Naive thymus-derived CD8-positive, alpha-beta T cell (primary cell): ENCODE results near the gene DCBLD1. TPM values are rescaled to one million over a fixed set of nuclear protein-coding genes. Genes with fewer than 3 reads are reported as not detected.
A peak's percentile ranks its signal among the peaks of the same experiment; 100 is the strongest.
"Not testable (repeated sequence)": the region's sequence is repeated elsewhere in the genome, so short reads cannot be mapped to it uniquely, and the experiment has no call there.

ENCODE experiments used
- ATAC-seq, 2 donors: fragments of 150-1000 bp; cut with Tn5 transposase in 1 of 2; sonication (Bioruptor Pico), chemical (Tn5 transposase) in 1 of 2; 1 replicate in 1 of 2; 2 replicates in 1 of 2; pipeline ENCODE4 v1.10.0; 2021; ENCODE audit warnings: mild to moderate bottlenecking in 2 of 2, moderate library complexity in 2 of 2
- POLR2A ChIA-PET: fragments of 350-600 bp; sonication (Branson Sonifier 250); formaldehyde crosslinking; loops from one replicate; lab custom pipeline; 2021; ENCODE audit warnings: antibody characterized with exemption; lab: Charles Lee
- DNase-seq, 10 donors: peaks; one replicate each; pipeline versions ENCODE4 v3.0.0 to v3.0.0-alpha.2; 2020 to 2022
- H3K27ac Mint-ChIP-seq, 10 donors: one replicate each; pipeline ENCODE4 v1.8.0; 2020 to 2022; ENCODE audit warnings: mild to moderate bottlenecking in 10 of 10, mixed read lengths in 10 of 10, moderate library complexity in 4 of 10, inconsistent platforms in 1 of 10
- H3K27me3 Mint-ChIP-seq, 5 donors: one replicate each; pipeline ENCODE4 v1.8.0; 2021 to 2022; ENCODE audit warnings: mixed read lengths in 5 of 5
- H3K36me3 Mint-ChIP-seq, 3 donors: one replicate each; pipeline ENCODE4 v1.8.0; 2020 to 2022; ENCODE audit warnings: mixed read lengths in 3 of 3, mild to moderate bottlenecking in 2 of 3, inconsistent platforms in 1 of 3
- H3K4me1 Mint-ChIP-seq, 4 donors: one replicate each; pipeline ENCODE4 v1.8.0; 2021 to 2022; ENCODE audit warnings: mixed read lengths in 4 of 4
- H3K4me3 Mint-ChIP-seq, 10 donors: one replicate each; pipeline ENCODE4 v1.8.0; 2020 to 2022; ENCODE audit warnings: mild to moderate bottlenecking in 10 of 10, mixed read lengths in 10 of 10, moderate library complexity in 6 of 10, inconsistent platforms in 1 of 10
- H3K9me3 Mint-ChIP-seq, 9 donors: one replicate each; pipeline ENCODE4 v1.8.0; 2020 to 2022; ENCODE audit warnings: mixed read lengths in 9 of 9, mild to moderate bottlenecking in 3 of 9, inconsistent platforms in 1 of 9, moderate library complexity in 1 of 9
- polyA plus RNA-seq, 3 donors: library from polyadenylated mRNA; unstranded; fragments of 300-500 nt; fragmentation: Illumina TruSeq; gene quantifications; one replicate each; pipeline ENCODE4 v1.2.3, GENCODE V29; 2021
- total RNA-seq, 8 experiments: library from RNA in 2 of 8; stranded (reverse) in 2 of 8; gene quantifications; one replicate each; pipeline ENCODE4 v1.2.3 and lab custom pipeline; 2021 to 2026

DCBLD1 gene
- total RNA-seq (1 to 10 TPM; 8.0 to 8.3 TPM), polyA plus RNA-seq (1 to 10 TPM; 2.9 to 3.6 (median 3.0) TPM), total RNA-seq (lab: John Stamatoyannopoulos, UW) (2.3 to 26.2 (median 6.5) reads per million in 6 experiments)

GRCh38 chr6:117482240-117483003 lies at the start of gene DCBLD1:
TSS of gene DCBLD1 (plus strand) at chr6:117482674. CDS start at chr6:117482782, 108 bp downstream.
- Mint-ChIP-seq H3K27ac (peak within 1 kb of the TSS; percentile 18 to 84 (median 60)), H3K36me3 (peaks cover 0 to 3% (median 0%) of the 10 kb centered on the region in 3 donors), H3K4me3 (peak within 1 kb of the TSS; percentile 78 to 94 (median 90)), H3K4me1 (peaks cover 9 to 20% (median 17%) of the 10 kb centered on the region in 4 donors), H3K27me3 (peaks cover 14 to 36% (median 25%) of the 10 kb centered on the region in 5 donors), H3K9me3 (no peaks in the 10 kb centered on the region)
- peak; percentile 17 to 66 (median 43) for DNase-seq
- peak; percentile 60 to 78 for ATAC-seq
- POLR2A ChIA-PET, result interaction anchor here (1.9 to 5.7 kb wide), 2 partner anchors 67 to 120 kb away, joined by 5 to 45 read pairs; partner anchors contain the start of gene GOPC

- no peaks in the 10 kb centered on the region for H3K4me1 Mint-ChIP-seq
- H3K4me3 Mint-ChIP-seq, result no peak overlapping the region
- no peak overlapping the region for H3K27ac Mint-ChIP-seq
- no peak for DNase-seq
- peaks cover 22 to 51% (median 39%) of the 10 kb centered on the region in 5 donors for H3K27me3 Mint-ChIP-seq
- H3K36me3 Mint-ChIP-seq, result peaks cover 0 to 2% (median 0%) of the 10 kb centered on the region in 3 donors
- peaks cover 0 to 10% (median 0%) of the 10 kb centered on the region in 9 donors for H3K9me3 Mint-ChIP-seq
- no peak for ATAC-seq
- POLR2A ChIA-PET, result interaction anchor here (0.7 kb wide), 1 partner anchor 467 kb away, joined by 6 read pairs; no protein-coding TSS in a partner anchor
Observed at GRCh38 chr6:117440706-117441525, 41.6 kb upstream of the DCBLD1 start.

GRCh38 chr6:117441824-117442264 lies 40.6 kb upstream of the DCBLD1 start:
- peaks cover 0 to 2% (median 0%) of the 10 kb centered on the region in 3 donors for H3K36me3 Mint-ChIP-seq
- H3K27ac Mint-ChIP-seq, result no peak overlapping the region
- DNase-seq (no peak), ATAC-seq (no peak)
- H3K4me1 Mint-ChIP-seq, result no peaks in the 10 kb centered on the region
- peaks cover 19 to 51% (median 37%) of the 10 kb centered on the region in 5 donors for H3K27me3 Mint-ChIP-seq
- H3K9me3 Mint-ChIP-seq, result peaks cover 0 to 10% (median 0%) of the 10 kb centered on the region in 9 donors
- no peak overlapping the region for H3K4me3 Mint-ChIP-seq
- POLR2A ChIA-PET, result no interaction called here

GRCh38 chr6:117442313-117442712 lies 40.2 kb upstream of the DCBLD1 start:
- H3K4me1 Mint-ChIP-seq, H3K36me3 Mint-ChIP-seq, DNase-seq, POLR2A ChIA-PET, H3K4me3 Mint-ChIP-seq, ATAC-seq, H3K9me3 Mint-ChIP-seq, H3K27ac Mint-ChIP-seq: not testable (repeated sequence)
- H3K27me3 Mint-ChIP-seq, result peaks cover 19 to 55% (median 35%) of the 10 kb centered on the region in 5 donors

- Mint-ChIP-seq H3K9me3 (peaks cover 0 to 8% (median 0%) of the 10 kb centered on the region in 9 donors), H3K27ac (no peak overlapping the region), H3K4me3 (no peak overlapping the region), H3K4me1 (no peaks in the 10 kb centered on the region), H3K36me3 (peaks cover 0 to 2% (median 0%) of the 10 kb centered on the region in 3 donors), H3K27me3 (peaks cover 22 to 65% (median 36%) of the 10 kb centered on the region in 5 donors)
- ATAC-seq, result no peak
- DNase-seq, result no peak
- POLR2A ChIA-PET, result no interaction called here
Observed at GRCh38 chr6:117444600-117444999, 37.9 kb upstream of the DCBLD1 start.

GRCh38 chr6:117446861-117447260 lies 35.6 kb upstream of the DCBLD1 start:
- Mint-ChIP-seq H3K27ac (no peak overlapping the region), H3K36me3 (no peaks in the 10 kb centered on the region), H3K27me3 (peaks cover 21 to 56% (median 36%) of the 10 kb centered on the region in 5 donors)

GRCh38 chr6:117448011-117448410 lies 34.5 kb upstream of the DCBLD1 start:
- ATAC-seq (no peak), DNase-seq (no peak)
- H3K36me3 Mint-ChIP-seq, result no peaks in the 10 kb centered on the region
- no peaks in the 10 kb centered on the region for H3K9me3 Mint-ChIP-seq
- H3K27me3 Mint-ChIP-seq, result peaks cover 16 to 47% (median 31%) of the 10 kb centered on the region in 5 donors
- POLR2A ChIA-PET, result no interaction called here
- H3K4me3 Mint-ChIP-seq, result no peak overlapping the region
- no peak overlapping the region for H3K27ac Mint-ChIP-seq
- H3K4me1 Mint-ChIP-seq, result no peaks in the 10 kb centered on the region

More at GRCh38 chr6:117446861-117447260, 35.6 kb upstream of the DCBLD1 start:
- Mint-ChIP-seq H3K9me3 (no peaks in the 10 kb centered on the region), H3K4me1 (no peaks in the 10 kb centered on the region), H3K4me3 (no peak overlapping the region)
- no peak for DNase-seq
- POLR2A ChIA-PET, result no interaction called here
- ATAC-seq, result no peak

GRCh38 chr6:117448732-117449485 lies 33.6 kb upstream of the DCBLD1 start:
- H3K27me3 Mint-ChIP-seq, result peaks cover 15 to 47% (median 28%) of the 10 kb centered on the region in 5 donors
- no peaks in the 10 kb centered on the region for H3K4me1 Mint-ChIP-seq

GRCh38 chr6:117449549-117450439 lies 32.7 kb upstream of the DCBLD1 start:
- no peak overlapping the region for H3K27ac Mint-ChIP-seq
- ATAC-seq (peak in 1 of 2 donors; percentile 62), DNase-seq (peak; percentile 15 to 81 (median 60))
- peaks cover 12 to 43% (median 24%) of the 10 kb centered on the region in 5 donors for H3K27me3 Mint-ChIP-seq
- H3K4me1 Mint-ChIP-seq, result no peaks in the 10 kb centered on the region
- no peak overlapping the region for H3K4me3 Mint-ChIP-seq
- H3K36me3 Mint-ChIP-seq, result no peaks in the 10 kb centered on the region
- no peaks in the 10 kb centered on the region for H3K9me3 Mint-ChIP-seq
- POLR2A ChIA-PET, result interaction anchor here (0.6 to 1.2 kb wide), 5 partner anchors 100 to 167 kb away, joined by 3 to 5 read pairs (median 4); partner anchors contain the start of gene GOPC

More at GRCh38 chr6:117448732-117449485, 33.6 kb upstream of the DCBLD1 start:
- ATAC-seq, result no peak
- POLR2A ChIA-PET, result interaction anchor here (1.2 kb wide), 1 partner anchor 101 kb away, joined by 5 read pairs; no protein-coding TSS in a partner anchor
- Mint-ChIP-seq H3K36me3 (no peaks in the 10 kb centered on the region), H3K9me3 (no peaks in the 10 kb centered on the region), H3K27ac (no peak overlapping the region), H3K4me3 (no peak overlapping the region)
- no peak for DNase-seq

- Mint-ChIP-seq H3K4me1 (no peaks in the 10 kb centered on the region), H3K9me3 (no peaks in the 10 kb centered on the region), H3K36me3 (no peaks in the 10 kb centered on the region), H3K4me3 (no peak overlapping the region), H3K27ac (no peak overlapping the region), H3K27me3 (peaks cover 10 to 25% (median 15%) of the 10 kb centered on the region in 5 donors)
- DNase-seq (no peak), ATAC-seq (no peak)
- POLR2A ChIA-PET, result no interaction called here
Observed at GRCh38 chr6:117451671-117452070, 30.8 kb upstream of the DCBLD1 start.

GRCh38 chr6:117456250-117456649 lies 26.2 kb upstream of the DCBLD1 start:
- DNase-seq (no peak), ATAC-seq (no peak)
- Mint-ChIP-seq H3K27me3 (peaks cover 0 to 5% (median 2%) of the 10 kb centered on the region in 5 donors), H3K36me3 (no peaks in the 10 kb centered on the region), H3K4me1 (peaks cover 0 to 2% (median 0%) of the 10 kb centered on the region in 4 donors), H3K4me3 (no peak overlapping the region), H3K9me3 (no peaks in the 10 kb centered on the region), H3K27ac (no peak overlapping the region)
- POLR2A ChIA-PET, result no interaction called here
